HepG2 (cell line): ENCODE measurements around the gene LDLRAD2. TPM values are rescaled to one million over a fixed set of nuclear protein-coding genes. Genes with fewer than 3 reads are reported as not detected.

Experiments used
- ATAC-seq: fragments of 200-7000 bp; cut with Tn5 transposase; 3 replicates; pipeline ENCODE4 v1.9.1; 2020; ENCODE audit warnings: mild to moderate bottlenecking, moderate library complexity
- BruUV-seq: library from RNA; stranded (reverse); fragments of 400-500 nt; replicated peaks from 2 replicates; lab custom pipeline; 2021; lab: Mats Ljungman, UMichigan
- CTCF ChIA-PET: fragments of 300-600 bp; formaldehyde crosslinking; extraction: SDS; loops from one replicate; lab custom pipeline; 2021; ENCODE audit warnings: low total read pairs, inconsistent platforms, low intra/inter-chr PET ratio; lab: Yijun Ruan, JAX
- POLR2A ChIA-PET: fragments of 350-600 bp; sonication (Branson Sonifier 250); formaldehyde crosslinking; loops from one replicate; lab custom pipeline; 2020; ENCODE audit warnings: antibody characterized with exemption, inconsistent platforms; lab: Yijun Ruan, JAX
- DNase-seq: peaks from one replicate; pipeline ENCODE4 v3.0.0-alpha.2; 2015; ENCODE audit warnings: low spot score
- FAIRE-seq: peaks from 3 replicates; lab custom pipeline; 2011; peaks lifted over from hg19 to GRCh38; lab: Jason Lieb, UNC
- H2AFZ ChIP-seq: one replicate; pipeline ENCODE4 v1.6.1; 2011; ENCODE audit warnings: low read length, inconsistent platforms
- H3K27ac ChIP-seq: fragments of 300-600 bp; 3 replicates; pipeline ENCODE4 v1.8.0; 2011; ENCODE audit warnings: mixed run types, mild to moderate bottlenecking, mixed read lengths, low read length, inconsistent platforms; ENCODE audit not compliant: insufficient read depth; ENCODE audit errors: extremely low read length
- H3K27me3 ChIP-seq, 2 experiments: fragments of 200-600 bp in 1 of 2; 2 replicates in 1 of 2; 3 replicates in 1 of 2; pipeline versions ENCODE4 v1.6.0 to v1.8.0; 2011; ENCODE audit warnings: low read length in 2 of 2, mild to moderate bottlenecking in 2 of 2, moderate library complexity in 2 of 2, inconsistent platforms in 1 of 2; ENCODE audit not compliant: insufficient read depth in 2 of 2, control insufficient read depth in 1 of 2
- H3K36me3 ChIP-seq, 2 experiments: fragments of 200-600 bp in 1 of 2; replicated peaks in 1 of 2; 2 replicates in 1 of 2; 3 replicates in 1 of 2; pipeline versions ENCODE4 v1.5.1 to v1.8.0; 2011; ENCODE audit warnings: low read length in 2 of 2, inconsistent platforms in 1 of 2; ENCODE audit not compliant: insufficient read depth in 2 of 2, control insufficient read depth in 1 of 2
- H3K4me1 ChIP-seq: 2 replicates; pipeline ENCODE4 v1.5.1; 2012; ENCODE audit warnings: low read length, inconsistent platforms; ENCODE audit not compliant: insufficient read depth
- H3K4me2 ChIP-seq: 2 replicates; pipeline ENCODE4 v1.6.0; 2011; ENCODE audit warnings: low read depth, low read length, inconsistent platforms
- H3K4me3 ChIP-seq, 3 experiments: fragments of 200-600 bp in 1 of 3; sonication (generic), shearing (Covaris generic) in 1 of 3; replicated peaks in 1 of 3; 2 replicates each; pipeline ENCODE4 v1.5.1; 2011 to 2016; ENCODE audit warnings: low read length in 3 of 3, inconsistent platforms in 2 of 3, low read depth in 2 of 3, mild to moderate bottlenecking in 2 of 3, control low read depth in 1 of 3, mixed read lengths in 1 of 3; ENCODE audit not compliant: insufficient read depth in 1 of 3
- H3K79me2 ChIP-seq: one replicate; pipeline ENCODE4 v1.6.1; 2011; ENCODE audit warnings: low read length, inconsistent platforms; ENCODE audit not compliant: insufficient read depth
- H3K9ac ChIP-seq: 2 replicates; pipeline ENCODE4 v1.6.0; 2011; ENCODE audit warnings: mild to moderate bottlenecking, low read depth, low read length, inconsistent platforms; ENCODE audit not compliant: insufficient read depth
- H3K9me3 ChIP-seq: 2 replicates; pipeline ENCODE4 v1.5.1; 2012; ENCODE audit warnings: mild to moderate bottlenecking, low read length
- H4K20me1 ChIP-seq: 2 replicates; pipeline ENCODE4 v1.6.0; 2011; ENCODE audit warnings: inconsistent platforms, mild to moderate bottlenecking, low read length, moderate library complexity; ENCODE audit not compliant: insufficient read depth
- KDM2A ChIP-seq: sonication (generic); formaldehyde crosslinking; IDR thresholded peaks from 2 replicates; pipeline ENCODE4 v1.4.0; 2020; ENCODE audit warnings: low read depth, missing genetic modification reagents, borderline replicate concordance
- MYPOP ChIP-seq: sonication (generic); formaldehyde crosslinking; IDR thresholded peaks from 2 replicates; pipeline ENCODE4 v1.8.1; 2023; ENCODE audit warnings: mild to moderate bottlenecking, moderate library complexity, missing genetic modification reagents
- NRL ChIP-seq: sonication (generic); formaldehyde crosslinking; IDR thresholded peaks from 2 replicates; pipeline ENCODE4 v1.5.0; 2020; ENCODE audit warnings: missing genetic modification reagents, mild to moderate bottlenecking, moderate library complexity, borderline replicate concordance
- RCOR2 ChIP-seq: IDR thresholded peaks from 2 replicates; pipeline ENCODE4 v1.6.1; 2016; ENCODE audit warnings: missing biosample characterization, missing genetic modification reagents
- SAFB2 ChIP-seq: sonication (generic); formaldehyde crosslinking; IDR thresholded peaks from 2 replicates; pipeline ENCODE4 v1.5.1; 2020; ENCODE audit warnings: missing genetic modification reagents, low read depth, mild to moderate bottlenecking, borderline replicate concordance
- ZBTB21 ChIP-seq: sonication (generic); formaldehyde crosslinking; IDR thresholded peaks from 2 replicates; pipeline ENCODE4 v1.4.0; 2020; ENCODE audit warnings: missing genetic modification reagents
- ZBTB33 ChIP-seq: sonication (generic); formaldehyde crosslinking; IDR thresholded peaks from 2 replicates; pipeline ENCODE4 v1.4.0; 2020; ENCODE audit warnings: missing genetic modification reagents
- ZMAT3 ChIP-seq: sonication (generic); formaldehyde crosslinking; conservative IDR thresholded peaks from 2 replicates; pipeline ENCODE4 v1.7.0; 2021; ENCODE audit warnings: missing genetic modification reagents
- ZNF234 ChIP-seq: sonication (generic); formaldehyde crosslinking; conservative IDR thresholded peaks from 2 replicates; pipeline ENCODE4 v1.5.1; 2020; ENCODE audit warnings: mild to moderate bottlenecking, missing genetic modification reagents
- ZNF556 ChIP-seq: sonication (generic); formaldehyde crosslinking; IDR thresholded peaks from 2 replicates; pipeline ENCODE4 v1.4.0; 2020; ENCODE audit warnings: mild to moderate bottlenecking, missing genetic modification reagents, borderline replicate concordance
- ZNF615 ChIP-seq: sonication (generic); formaldehyde crosslinking; IDR thresholded peaks from 2 replicates; pipeline ENCODE4 v1.5.0; 2020; ENCODE audit warnings: mild to moderate bottlenecking, missing genetic modification reagents, borderline replicate concordance
- ZNF672 ChIP-seq: sonication (generic); formaldehyde crosslinking; IDR thresholded peaks from 2 replicates; pipeline ENCODE4 v1.8.1; 2022; ENCODE audit warnings: missing genetic modification reagents
- ZNF768 ChIP-seq: sonication (generic); formaldehyde crosslinking; IDR thresholded peaks from 2 replicates; pipeline ENCODE4 v1.4.0; 2020; ENCODE audit warnings: missing genetic modification reagents
- ZNF800 ChIP-seq: sonication (generic); formaldehyde crosslinking; IDR thresholded peaks from 2 replicates; pipeline ENCODE4 v1.4.0; 2020; ENCODE audit warnings: missing genetic modification reagents
- WGBS: methylation state at CpG from one replicate; pipeline ENCODE4 v1.1.6; 2017; ENCODE audit warnings: low lambda C conversion rate; 5-methylcytosine and 5-hydroxymethylcytosine counted together
- in situ Hi-C: cut with HindIII; loops from 2 replicates; pipeline ENCODE4 v1.10.0; 2017; ENCODE audit warnings: low pct_unique_long_range_greater_than_20kb; ENCODE audit not compliant: extremely low pct_ligation_motif_present
- intact Hi-C: fragments of 100-400 bp; cut with micrococcal nuclease; formaldehyde crosslinking; loops from one replicate; pipeline ENCODE4 v1.10.0; 2022; ENCODE audit not compliant: unreplicated experiment
- polyA plus RNA-seq, 8 experiments: library from polyadenylated mRNA; depleted of rRNA in 3 of 8; stranded (reverse) in 7 of 8; unstranded in 1 of 8; fragments of >200 nt; fragmentation: Illumina TruSeq in 4 of 8; extraction: Trizol in 4 of 8; gene quantifications; 2 replicates each; pipeline versions ENCODE4 v1.2.1 to v1.2.3, GENCODE V29; 2011 to 2016; ENCODE audit warnings: low read depth in 4 of 8, missing spikeins in 1 of 8, mixed read lengths in 1 of 8; ENCODE audit not compliant: insufficient read depth in 1 of 8
- total RNA-seq, 5 experiments: library from RNA; depleted of rRNA; stranded (reverse); fragments of >200 nt; fragmentation: Illumina TruSeq; extraction: Trizol; gene quantifications; 2 replicates each; pipeline ENCODE4 v1.2.3, GENCODE V29; 2016; ENCODE audit warnings: low read depth in 1 of 5
- TF ChIP-seq, protein P1 (sequence below): IDR thresholded peaks from 2 replicates; pipeline ENCODE4 v1.6.1; 2012; ENCODE audit warnings: inconsistent platforms
- TF ChIP-seq, protein P2 (sequence below): sonication (generic); formaldehyde crosslinking; IDR thresholded peaks from 2 replicates; pipeline ENCODE4 v1.5.0; 2020; ENCODE audit warnings: mild to moderate bottlenecking, missing genetic modification reagents, borderline replicate concordance
- TF ChIP-seq, protein P3 (sequence below): sonication (generic); formaldehyde crosslinking; IDR thresholded peaks from 2 replicates; pipeline ENCODE4 v1.4.0; 2020; ENCODE audit warnings: mild to moderate bottlenecking, missing genetic modification reagents

The LDLRAD2 gene
- total and polyA plus RNA-seq, 2 of the 13 experiments (the other 11 are each of a cell fraction or from before 2014, with no cell fraction given): not detected

DNA sequence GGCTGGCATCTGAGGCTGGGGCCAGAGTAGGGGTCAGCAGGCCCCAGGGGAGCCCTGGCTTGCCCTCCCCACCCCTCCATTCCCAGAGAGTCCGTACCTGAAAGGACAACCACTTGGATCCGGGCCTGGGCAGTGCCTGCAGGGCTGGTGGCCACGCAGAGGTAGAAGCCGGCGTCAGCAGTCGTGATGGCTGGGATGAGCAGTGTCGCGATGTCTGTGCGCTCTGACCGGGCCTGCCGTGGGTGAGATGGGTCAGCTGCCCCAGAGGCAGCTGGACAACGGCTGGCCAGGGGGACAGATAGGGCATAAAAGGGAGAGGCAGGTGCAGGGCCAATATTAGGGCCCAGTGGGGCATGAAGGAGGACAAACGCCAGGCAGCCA, 42.7 kb downstream of the LDLRAD2 start:
- intact Hi-C loops: no loop called here
- FAIRE-seq (no peak), DNase-seq (no peak), ATAC-seq (no peak; the same call in 2 of the 3 replicates)
- H3K4me1 ChIP-seq: peaks cover 13% of the 10 kb centered on the region
- in situ Hi-C loops: no loop called here
- no peak overlapping the region for H3K4me3 ChIP-seq
- no peak overlapping the region for H3K4me2 ChIP-seq
- ChIA-PET CTCF (no interaction called here), POLR2A (no interaction called here)
- H3K36me3 ChIP-seq: peaks cover 27 to 55% of the 10 kb centered on the region in 2 experiments; a peak in 4 of 5 replicates
- BruUV-seq: no TSS peak
- H4K20me1 ChIP-seq: no peaks in the 10 kb centered on the region
- 96% methylated on average over 8 of the region's 13 CpGs for whole genome bisulfite sequencing
- H3K27me3 ChIP-seq: no peaks in the 10 kb centered on the region
- no peaks in the 10 kb centered on the region for H3K9me3 ChIP-seq
- H3K79me2 ChIP-seq: no peaks in the 10 kb centered on the region
- H3K9ac ChIP-seq: no peak overlapping the region
- H3K27ac ChIP-seq: no peak overlapping the region
- H2AFZ ChIP-seq: no peak overlapping the region
- TF ChIP-seq SAFB2 (CRISPR knock-in tag): no peak
- TF ChIP-seq KDM2A (CRISPR knock-in tag): no peak
- no peak for TF ChIP-seq ZNF234
- no peak for TF ChIP-seq ZNF800
- no peak for TF ChIP-seq ZNF768
- TF ChIP-seq, protein P1, sequence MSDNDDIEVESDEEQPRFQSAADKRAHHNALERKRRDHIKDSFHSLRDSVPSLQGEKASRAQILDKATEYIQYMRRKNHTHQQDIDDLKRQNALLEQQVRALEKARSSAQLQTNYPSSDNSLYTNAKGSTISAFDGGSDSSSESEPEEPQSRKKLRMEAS: no peak
- TF ChIP-seq, protein P2, sequence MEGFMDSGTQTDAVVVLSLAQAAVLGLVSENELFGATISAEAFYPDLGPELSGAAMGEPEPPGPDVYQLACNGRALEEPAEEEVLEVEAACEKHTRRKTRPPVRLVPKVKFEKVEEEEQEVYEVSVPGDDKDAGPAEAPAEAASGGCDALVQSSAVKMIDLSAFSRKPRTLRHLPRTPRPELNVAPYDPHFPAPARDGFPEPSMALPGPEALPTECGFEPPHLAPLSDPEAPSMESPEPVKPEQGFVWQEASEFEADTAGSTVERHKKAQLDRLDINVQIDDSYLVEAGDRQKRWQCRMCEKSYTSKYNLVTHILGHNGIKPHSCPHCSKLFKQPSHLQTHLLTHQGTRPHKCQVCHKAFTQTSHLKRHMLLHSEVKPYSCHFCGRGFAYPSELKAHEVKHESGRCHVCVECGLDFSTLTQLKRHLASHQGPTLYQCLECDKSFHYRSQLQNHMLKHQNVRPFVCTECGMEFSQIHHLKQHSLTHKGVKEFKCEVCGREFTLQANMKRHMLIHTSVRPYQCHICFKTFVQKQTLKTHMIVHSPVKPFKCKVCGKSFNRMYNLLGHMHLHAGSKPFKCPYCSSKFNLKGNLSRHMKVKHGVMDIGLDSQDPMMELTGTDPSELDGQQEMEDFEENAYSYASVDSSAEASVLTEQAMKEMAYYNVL: no peak
- no peak for TF ChIP-seq RCOR2 (CRISPR knock-in tag)
- TF ChIP-seq ZBTB33 (CRISPR knock-in tag): no peak
- TF ChIP-seq ZNF672 (CRISPR knock-in tag): no peak
- TF ChIP-seq ZNF556 (CRISPR knock-in tag): no peak
- no peak for TF ChIP-seq ZMAT3 (CRISPR knock-in tag)
- TF ChIP-seq NRL: no peak
- no peak for TF ChIP-seq ZBTB21 (CRISPR knock-in tag)
- no peak for TF ChIP-seq ZNF615 (CRISPR knock-in tag)
- no peak for TF ChIP-seq MYPOP (CRISPR knock-in tag)
- TF ChIP-seq, protein P3, sequence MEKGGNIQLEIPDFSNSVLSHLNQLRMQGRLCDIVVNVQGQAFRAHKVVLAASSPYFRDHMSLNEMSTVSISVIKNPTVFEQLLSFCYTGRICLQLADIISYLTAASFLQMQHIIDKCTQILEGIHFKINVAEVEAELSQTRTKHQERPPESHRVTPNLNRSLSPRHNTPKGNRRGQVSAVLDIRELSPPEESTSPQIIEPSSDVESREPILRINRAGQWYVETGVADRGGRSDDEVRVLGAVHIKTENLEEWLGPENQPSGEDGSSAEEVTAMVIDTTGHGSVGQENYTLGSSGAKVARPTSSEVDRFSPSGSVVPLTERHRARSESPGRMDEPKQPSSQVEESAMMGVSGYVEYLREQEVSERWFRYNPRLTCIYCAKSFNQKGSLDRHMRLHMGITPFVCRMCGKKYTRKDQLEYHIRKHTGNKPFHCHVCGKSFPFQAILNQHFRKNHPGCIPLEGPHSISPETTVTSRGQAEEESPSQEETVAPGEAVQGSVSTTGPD: no peak
